Muscle layer of colon (tissue), 2 donors: ENCODE measurements around the gene TEX14.

Experiments
- H3K27ac ChIP-seq: one replicate; pipeline ENCODE4 v1.7.0; 2013; ENCODE audit warnings: low read depth, mild to moderate bottlenecking, low read length, moderate library complexity
- H3K27me3 ChIP-seq, 2 donors: one replicate each; pipeline ENCODE4 v1.7.0; 2013; ENCODE audit warnings: low read length in 2 of 2, mild to moderate bottlenecking in 2 of 2; ENCODE audit not compliant: insufficient read depth in 2 of 2, control insufficient read depth in 1 of 2
- H3K36me3 ChIP-seq: one replicate; pipeline ENCODE4 v1.7.0; 2013; ENCODE audit warnings: mild to moderate bottlenecking, low read length; ENCODE audit not compliant: insufficient read depth
- H3K4me1 ChIP-seq: one replicate; pipeline ENCODE4 v1.7.0; 2013; ENCODE audit warnings: mild to moderate bottlenecking, low read length; ENCODE audit not compliant: insufficient read depth
- H3K4me3 ChIP-seq, 2 donors: one replicate each; pipeline ENCODE4 v1.7.0; 2013; ENCODE audit warnings: low read length in 2 of 2, low read depth in 1 of 2, mild to moderate bottlenecking in 1 of 2, moderate library complexity in 1 of 2
- H3K9ac ChIP-seq: one replicate; pipeline ENCODE4 v1.7.0; 2013; ENCODE audit warnings: low read length
- H3K9me3 ChIP-seq: one replicate; pipeline ENCODE4 v1.7.0; 2013; ENCODE audit warnings: mild to moderate bottlenecking, low read length
- donor health status: abdominal sarcoma.
- donor health status: Adenocarcinoma of cecum.

Gene TEX14, protein sequence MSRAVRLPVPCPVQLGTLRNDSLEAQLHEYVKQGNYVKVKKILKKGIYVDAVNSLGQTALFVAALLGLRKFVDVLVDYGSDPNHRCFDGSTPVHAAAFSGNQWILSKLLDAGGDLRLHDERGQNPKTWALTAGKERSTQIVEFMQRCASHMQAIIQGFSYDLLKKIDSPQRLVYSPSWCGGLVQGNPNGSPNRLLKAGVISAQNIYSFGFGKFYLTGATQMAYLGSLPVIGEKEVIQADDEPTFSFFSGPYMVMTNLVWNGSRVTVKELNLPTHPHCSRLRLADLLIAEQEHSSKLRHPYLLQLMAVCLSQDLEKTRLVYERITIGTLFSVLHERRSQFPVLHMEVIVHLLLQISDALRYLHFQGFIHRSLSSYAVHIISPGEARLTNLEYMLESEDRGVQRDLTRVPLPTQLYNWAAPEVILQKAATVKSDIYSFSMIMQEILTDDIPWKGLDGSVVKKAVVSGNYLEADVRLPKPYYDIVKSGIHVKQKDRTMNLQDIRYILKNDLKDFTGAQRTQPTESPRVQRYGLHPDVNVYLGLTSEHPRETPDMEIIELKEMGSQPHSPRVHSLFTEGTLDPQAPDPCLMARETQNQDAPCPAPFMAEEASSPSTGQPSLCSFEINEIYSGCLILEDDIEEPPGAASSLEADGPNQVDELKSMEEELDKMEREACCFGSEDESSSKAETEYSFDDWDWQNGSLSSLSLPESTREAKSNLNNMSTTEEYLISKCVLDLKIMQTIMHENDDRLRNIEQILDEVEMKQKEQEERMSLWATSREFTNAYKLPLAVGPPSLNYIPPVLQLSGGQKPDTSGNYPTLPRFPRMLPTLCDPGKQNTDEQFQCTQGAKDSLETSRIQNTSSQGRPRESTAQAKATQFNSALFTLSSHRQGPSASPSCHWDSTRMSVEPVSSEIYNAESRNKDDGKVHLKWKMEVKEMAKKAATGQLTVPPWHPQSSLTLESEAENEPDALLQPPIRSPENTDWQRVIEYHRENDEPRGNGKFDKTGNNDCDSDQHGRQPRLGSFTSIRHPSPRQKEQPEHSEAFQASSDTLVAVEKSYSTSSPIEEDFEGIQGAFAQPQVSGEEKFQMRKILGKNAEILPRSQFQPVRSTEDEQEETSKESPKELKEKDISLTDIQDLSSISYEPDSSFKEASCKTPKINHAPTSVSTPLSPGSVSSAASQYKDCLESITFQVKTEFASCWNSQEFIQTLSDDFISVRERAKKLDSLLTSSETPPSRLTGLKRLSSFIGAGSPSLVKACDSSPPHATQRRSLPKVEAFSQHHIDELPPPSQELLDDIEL (N-terminal part only)

DNA sequence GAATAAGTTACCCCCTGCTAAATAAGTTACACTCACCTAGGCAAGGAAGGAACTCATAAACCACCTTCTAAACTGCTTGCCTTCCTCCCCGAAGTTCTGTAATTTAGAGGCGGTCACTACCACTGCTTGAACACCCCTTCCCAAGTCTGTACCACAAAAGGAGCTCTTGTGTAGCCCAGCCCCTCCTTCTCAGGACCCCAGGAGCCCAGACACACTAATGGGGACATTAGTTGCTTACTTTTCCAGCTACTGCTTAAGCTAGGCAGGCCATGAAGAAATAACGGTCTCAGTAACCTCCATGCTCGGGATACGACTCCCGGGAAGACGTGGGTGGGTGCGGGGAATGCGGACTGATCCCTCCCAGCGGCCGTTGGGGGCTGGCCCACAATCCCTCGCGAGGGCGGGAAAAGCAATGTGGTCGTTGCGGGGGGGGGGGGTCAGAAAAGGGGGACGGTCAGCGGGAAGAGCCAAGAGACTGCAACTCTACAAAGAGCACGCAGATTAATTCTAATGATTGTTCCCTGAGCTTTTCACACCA lies at the start of gene TEX14:
Gene TEX14, minus strand, starts transcription at position 345 of the 538 bp plus-strand sequence. CDS start 40,044 bp downstream, outside the sequence.
- Histone ChIP-seq H3K4me3 (peak within 1 kb of the TSS; percentile 53 to 97), H3K9me3 (no peaks in the 10 kb centered on the region), H3K9ac (peak within 1 kb of the TSS; percentile 87), H3K27me3 (no peaks in the 10 kb centered on the region), H3K27ac (peak within 1 kb of the TSS; percentile 75), H3K4me1 (peaks cover 17% of the 10 kb centered on the region), H3K36me3 (no peaks in the 10 kb centered on the region)

DNA sequence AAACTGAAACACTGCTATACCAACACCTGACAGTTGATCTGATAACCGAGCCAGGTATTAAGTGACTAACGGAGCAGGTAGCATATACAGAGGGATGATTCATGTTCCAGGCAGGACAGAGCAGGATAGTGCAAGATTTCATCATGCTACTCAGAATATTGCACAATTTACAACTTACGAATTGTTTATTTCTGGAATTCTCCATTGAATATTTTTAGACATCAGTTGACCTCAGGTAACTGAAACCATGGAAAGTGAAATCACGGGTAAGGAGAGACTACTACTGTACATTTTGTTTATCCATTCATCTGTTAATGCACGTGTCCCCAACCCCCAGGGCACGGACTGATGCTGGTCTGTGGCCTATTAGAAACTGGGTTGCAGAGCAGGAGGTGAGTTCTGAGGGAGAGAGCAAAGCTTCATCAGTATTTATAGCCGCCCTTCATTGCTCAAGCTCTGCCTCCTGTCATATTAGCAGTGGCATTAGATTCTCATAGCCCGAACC lies 49.3 kb upstream of the TEX14 start:
- H3K27ac ChIP-seq, result no peak overlapping the region

GRCh38 chr17:58734811-58735210 lies 43.0 kb upstream of the TEX14 start:
- Histone ChIP-seq H3K9ac (no peak overlapping the region), H3K4me3 (no peak overlapping the region), H3K9me3 (no peaks in the 10 kb centered on the region), H3K27ac (no peak overlapping the region), H3K4me1 (no peaks in the 10 kb centered on the region), H3K27me3 (no peaks in the 10 kb centered on the region), H3K36me3 (peaks cover 6% of the 10 kb centered on the region)

More for the DNA sequence above, 49.3 kb upstream of the TEX14 start:
- H3K4me3 ChIP-seq, result no peak overlapping the region
- H3K9me3 ChIP-seq, result no peaks in the 10 kb centered on the region
- H3K4me1 ChIP-seq, result no peaks in the 10 kb centered on the region
- H3K9ac ChIP-seq, result no peak overlapping the region
- no peaks in the 10 kb centered on the region for H3K27me3 ChIP-seq
- H3K36me3 ChIP-seq, result no peaks in the 10 kb centered on the region

DNA sequence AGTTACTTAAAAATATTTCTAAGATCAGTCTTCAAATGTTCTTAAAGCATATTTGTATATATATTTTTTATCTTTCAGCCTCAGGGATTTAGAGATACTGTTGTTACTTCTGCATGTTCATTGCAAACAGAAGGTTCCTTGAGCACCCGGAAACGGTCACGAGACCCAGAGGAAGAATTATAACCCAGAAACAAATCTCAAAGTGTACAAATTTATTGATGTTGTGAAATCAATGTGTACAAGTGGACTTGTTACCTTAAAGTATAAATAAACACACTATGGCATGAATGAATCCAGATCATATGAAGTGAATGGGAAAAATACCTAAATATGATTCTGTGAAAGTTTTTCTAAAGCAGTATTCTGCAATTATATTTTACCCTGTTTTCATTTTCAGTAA lies 42.2 kb upstream of the TEX14 start:
- Histone ChIP-seq H3K4me3 (no peak overlapping the region), H3K27ac (no peak overlapping the region), H3K27me3 (no peaks in the 10 kb centered on the region), H3K9me3 (no peaks in the 10 kb centered on the region), H3K36me3 (peaks cover 6% of the 10 kb centered on the region), H3K9ac (no peak overlapping the region), H3K4me1 (no peaks in the 10 kb centered on the region)

DNA sequence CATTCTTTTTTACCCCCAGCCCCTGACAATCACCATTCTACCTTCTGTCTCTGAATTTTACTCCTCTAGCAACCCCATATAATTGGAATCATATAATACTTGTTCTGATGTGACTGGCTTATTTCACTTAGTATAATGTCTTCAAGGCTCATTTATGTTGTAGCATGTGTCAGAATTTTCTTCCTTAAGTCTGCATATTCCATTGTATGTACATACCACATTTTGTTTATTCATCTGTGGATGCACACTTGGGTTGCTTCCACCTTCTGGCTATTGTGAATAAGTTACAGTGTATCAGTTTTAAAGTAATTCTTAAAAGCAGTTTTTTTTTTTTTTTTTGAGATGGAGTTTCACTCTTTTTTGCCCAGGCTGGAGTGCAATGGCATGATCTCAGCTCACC lies 39.1 kb upstream of the TEX14 start:
- Histone ChIP-seq H3K36me3 (peaks cover 6% of the 10 kb centered on the region), H3K27ac (no peak overlapping the region), H3K9me3 (no peaks in the 10 kb centered on the region), H3K4me1 (no peaks in the 10 kb centered on the region), H3K4me3 (no peak overlapping the region), H3K27me3 (no peaks in the 10 kb centered on the region), H3K9ac (no peak overlapping the region)

- no peaks in the 10 kb centered on the region for H3K27me3 ChIP-seq
- H3K4me1 ChIP-seq, result no peaks in the 10 kb centered on the region
- H3K36me3 ChIP-seq, result peaks cover 6% of the 10 kb centered on the region
- no peak overlapping the region for H3K27ac ChIP-seq
- H3K9me3 ChIP-seq, result no peaks in the 10 kb centered on the region
- H3K4me3 ChIP-seq, result no peak overlapping the region
- H3K9ac ChIP-seq, result no peak overlapping the region
Measured at GRCh38 chr17:58728798-58729197, 37.0 kb upstream of the TEX14 start.

DNA sequence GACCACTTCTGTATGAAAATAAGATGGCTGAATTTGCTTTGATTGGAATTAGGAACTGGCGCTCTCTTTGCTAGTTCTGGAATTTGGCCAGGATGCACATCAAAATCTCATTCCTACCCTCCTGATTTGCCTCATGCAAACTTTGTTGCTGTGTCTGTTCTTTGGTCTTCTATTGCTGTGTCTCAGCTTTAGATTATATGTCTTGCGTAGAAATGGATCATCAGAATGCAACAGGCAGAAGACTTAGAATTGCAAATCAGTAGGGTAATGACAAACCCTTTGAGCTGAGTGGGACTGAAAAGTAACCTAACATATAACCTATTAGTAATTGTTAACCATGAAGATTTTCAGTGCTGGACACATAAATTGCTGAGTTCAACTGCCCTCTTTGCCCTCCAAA lies 30.9 kb upstream of the TEX14 start:
- Histone ChIP-seq H3K27ac (no peak overlapping the region), H3K27me3 (no peaks in the 10 kb centered on the region), H3K4me1 (no peaks in the 10 kb centered on the region), H3K4me3 (no peak overlapping the region), H3K36me3 (peaks cover 20% of the 10 kb centered on the region), H3K9ac (no peak overlapping the region), H3K9me3 (no peaks in the 10 kb centered on the region)

DNA sequence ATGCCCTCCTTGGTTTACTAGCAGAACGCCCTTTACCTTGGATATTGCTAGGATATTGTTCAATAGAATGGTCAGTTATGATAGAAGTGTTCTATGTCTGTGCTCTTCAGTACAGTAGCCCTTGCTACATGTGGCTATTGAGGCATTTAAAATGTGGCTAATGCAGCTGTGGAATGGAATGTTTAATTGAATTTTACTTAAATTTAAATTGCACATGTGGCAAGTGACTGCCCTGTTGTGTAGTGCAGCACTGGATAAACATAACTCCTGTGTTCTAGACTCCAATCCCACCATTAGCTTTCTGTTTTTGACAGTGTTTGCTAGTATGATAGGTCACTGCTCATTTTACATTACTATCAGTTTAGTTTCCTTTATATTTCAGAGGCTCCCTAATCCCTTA lies 30.4 kb upstream of the TEX14 start:
- Histone ChIP-seq H3K36me3 (peaks cover 20% of the 10 kb centered on the region), H3K9ac (no peak overlapping the region), H3K4me3 (no peak overlapping the region), H3K4me1 (no peaks in the 10 kb centered on the region), H3K9me3 (no peaks in the 10 kb centered on the region), H3K27me3 (no peaks in the 10 kb centered on the region), H3K27ac (no peak overlapping the region)

- Histone ChIP-seq H3K27me3 (no peaks in the 10 kb centered on the region), H3K4me3 (no peak overlapping the region), H3K4me1 (no peaks in the 10 kb centered on the region), H3K27ac (no peak overlapping the region), H3K36me3 (peaks cover 7% of the 10 kb centered on the region), H3K9me3 (no peaks in the 10 kb centered on the region), H3K9ac (no peak overlapping the region)
Measured at GRCh38 chr17:58710948-58711552, 19.2 kb upstream of the TEX14 start.

DNA sequence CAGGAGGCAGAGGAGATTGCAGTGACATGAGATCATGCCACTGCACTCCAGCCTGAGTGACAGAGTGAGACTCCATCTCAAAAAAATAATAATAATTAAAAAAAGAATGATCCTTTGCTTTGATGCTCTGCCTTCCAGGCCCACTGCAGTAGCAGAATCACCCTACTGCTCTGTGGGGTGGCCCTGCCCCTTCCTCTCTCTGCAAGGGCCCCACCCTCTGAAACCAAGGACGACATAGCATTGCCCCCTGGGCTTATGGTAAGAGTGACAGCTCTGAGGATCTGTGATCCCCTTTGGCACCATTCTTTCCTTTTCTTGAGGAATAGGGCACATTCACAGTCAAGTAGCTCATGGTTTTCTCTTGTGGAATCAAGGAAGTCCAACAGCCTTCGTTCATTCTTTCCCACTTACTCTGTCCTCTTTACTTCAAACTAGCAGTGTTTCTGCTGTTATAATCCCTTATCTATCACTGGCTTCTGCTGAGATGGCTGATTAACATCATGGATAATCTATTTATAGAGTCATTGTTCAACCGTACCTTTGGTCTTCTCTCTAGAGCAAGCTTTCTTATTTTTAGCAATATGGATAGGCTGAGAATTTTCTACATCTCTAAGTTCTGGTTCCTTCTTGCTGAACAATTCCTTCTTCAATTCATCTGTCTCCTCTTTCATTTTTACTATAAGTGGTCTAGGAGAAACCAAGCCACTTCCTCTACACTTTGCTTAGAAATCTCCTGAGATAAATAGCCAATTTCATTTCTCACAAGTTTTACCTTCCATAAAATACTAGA lies 14.7 kb upstream of the TEX14 start:
- no peak overlapping the region for H3K27ac ChIP-seq
- no peak overlapping the region for H3K4me3 ChIP-seq
- no peaks in the 10 kb centered on the region for H3K27me3 ChIP-seq
- H3K9me3 ChIP-seq, result no peaks in the 10 kb centered on the region
- H3K4me1 ChIP-seq, result no peaks in the 10 kb centered on the region
- H3K36me3 ChIP-seq, result peaks cover 7% of the 10 kb centered on the region
- no peak overlapping the region for H3K9ac ChIP-seq
